ENCODE results near the gene SH3PXD2A. TPM values are rescaled to one million over a fixed set of nuclear protein-coding genes. Genes with fewer than 3 reads are reported as not detected.

SH3PXD2A gene
- total and polyA plus RNA-seq, 2 experiments from 2014 or later = 1.8 to 5.0 TPM

DNA sequence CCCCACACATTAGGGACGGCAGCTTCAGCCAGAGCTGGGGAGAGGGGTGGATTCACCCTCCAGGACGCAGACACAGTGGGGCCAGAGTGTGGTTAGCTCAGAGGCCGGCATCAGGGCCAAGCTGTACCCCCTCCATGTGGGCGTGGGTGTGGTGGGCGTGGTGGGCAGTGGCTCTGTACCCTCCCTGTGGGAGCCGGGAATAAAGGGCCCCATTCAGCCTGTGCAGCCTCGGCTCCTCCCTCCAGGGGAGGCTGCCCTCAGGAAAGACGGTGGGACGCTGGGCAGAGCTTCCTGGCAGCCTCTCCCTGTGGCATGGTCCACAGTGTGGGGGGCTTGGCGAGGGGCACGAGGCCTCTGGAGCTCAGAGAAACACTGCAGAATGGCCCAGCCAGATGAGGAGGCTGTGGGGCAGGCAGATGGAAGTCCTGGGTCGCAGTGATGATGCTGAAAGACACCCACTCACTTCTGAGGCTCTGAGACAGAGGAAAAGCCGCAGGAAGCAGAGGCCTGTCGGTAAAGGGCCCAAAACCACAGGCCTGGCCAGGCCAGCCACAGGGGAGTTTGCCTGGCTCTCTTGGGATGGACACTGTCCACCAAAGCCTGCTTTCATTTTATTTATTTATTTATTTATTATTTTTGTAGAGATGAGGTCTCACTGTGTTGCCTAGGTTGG is 108.0 kb downstream of the SH3PXD2A start:
- Histone ChIP-seq H3K36me3 (ENCODE audit: insufficient read depth) (no peaks in the 10 kb centered on the region), H3K4me3 (no peak overlapping the region), H3K27ac (ENCODE audit: low read depth) (no peak overlapping the region), H4K20me1 (replicated peaks; ENCODE audit: insufficient read depth) (no peaks in the 10 kb centered on the region), H3K79me2 (replicated peaks; ENCODE audit: insufficient read depth) (no peaks in the 10 kb centered on the region), H3K27me3 (ENCODE audit: insufficient read depth) (no peaks in the 10 kb centered on the region), H3F3A (replicated peaks; ENCODE audit: low read depth) (no peaks in the 10 kb centered on the region), H3K4me1 (ENCODE audit: insufficient read depth) (no peaks in the 10 kb centered on the region), H2AFZ (no peak overlapping the region), H3K9me2 (ENCODE audit: insufficient read depth) (no peaks in the 10 kb centered on the region), H3K4me2 (no peak overlapping the region)
- DNase-seq (ENCODE audit: low spot score) (no peak), ATAC-seq (no peak; the same call in 2 of the 3 replicates)
- peaks cover 2% of the 10 kb centered on the region; the same call in 1 of the 3 replicates for H3K9me3 Mint-ChIP-seq
- no peaks in the 10 kb centered on the region for H3K36me3 Mint-ChIP-seq (ENCODE audit: low read depth)
- H3K27ac Mint-ChIP-seq = no peak overlapping the region
- peaks cover 4% of the 10 kb centered on the region for H3K27me3 Mint-ChIP-seq (ENCODE audit: insufficient read depth, low read depth, poor library complexity)
- no peak overlapping the region for H3K4me3 Mint-ChIP-seq
- peaks cover 4% of the 10 kb centered on the region; the same call in 1 of the 3 replicates for H3K4me1 Mint-ChIP-seq
- TF ChIP-seq CREB1 (CRISPR knock-in tag; IDR thresholded peaks at IDR 0.05; ENCODE audit: low read depth) (no peak), NANOG (IDR thresholded peaks at IDR 0.05; ENCODE audit: borderline replicate concordance) (no peak)
- TF ChIP-seq, protein P1, sequence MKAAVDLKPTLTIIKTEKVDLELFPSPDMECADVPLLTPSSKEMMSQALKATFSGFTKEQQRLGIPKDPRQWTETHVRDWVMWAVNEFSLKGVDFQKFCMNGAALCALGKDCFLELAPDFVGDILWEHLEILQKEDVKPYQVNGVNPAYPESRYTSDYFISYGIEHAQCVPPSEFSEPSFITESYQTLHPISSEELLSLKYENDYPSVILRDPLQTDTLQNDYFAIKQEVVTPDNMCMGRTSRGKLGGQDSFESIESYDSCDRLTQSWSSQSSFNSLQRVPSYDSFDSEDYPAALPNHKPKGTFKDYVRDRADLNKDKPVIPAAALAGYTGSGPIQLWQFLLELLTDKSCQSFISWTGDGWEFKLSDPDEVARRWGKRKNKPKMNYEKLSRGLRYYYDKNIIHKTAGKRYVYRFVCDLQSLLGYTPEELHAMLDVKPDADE (IDR thresholded peaks at IDR 0.05) = no peak

DNA sequence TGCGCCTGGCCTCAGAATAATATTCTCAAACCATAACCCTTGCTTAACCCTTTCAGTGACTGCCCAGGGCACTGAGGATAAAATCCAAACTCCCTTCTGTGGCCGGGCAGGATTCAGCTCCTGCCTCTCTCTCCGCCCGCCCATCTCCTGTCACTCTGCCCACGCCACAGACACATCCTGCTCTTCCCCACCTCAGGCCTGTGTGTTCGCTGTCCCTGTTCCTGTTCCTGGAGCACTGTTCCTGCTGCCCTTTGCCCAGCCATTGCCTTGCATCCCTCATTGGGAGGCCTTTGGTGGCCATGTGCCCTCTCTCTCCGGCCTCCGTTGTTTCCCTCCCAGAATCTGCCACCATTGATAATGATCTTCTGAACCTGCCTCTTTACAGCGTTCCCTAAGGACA is 108.8 kb downstream of the SH3PXD2A start:
- no peak overlapping the region for H3K27ac ChIP-seq (ENCODE audit: low read depth)
- no peak overlapping the region for H3K4me2 ChIP-seq
- H3K9me3 Mint-ChIP-seq = no peaks in the 10 kb centered on the region

More for the DNA sequence above, 108.8 kb downstream of the SH3PXD2A start:
- no peak for ATAC-seq
- no peaks in the 10 kb centered on the region for H3K36me3 ChIP-seq (ENCODE audit: insufficient read depth)
- H3K9me2 ChIP-seq (ENCODE audit: insufficient read depth) = no peaks in the 10 kb centered on the region
- no peak overlapping the region for H2AFZ ChIP-seq
- H3K79me2 ChIP-seq (replicated peaks; ENCODE audit: insufficient read depth) = no peaks in the 10 kb centered on the region
- no peaks in the 10 kb centered on the region for H3K4me1 ChIP-seq (ENCODE audit: insufficient read depth)
- no peaks in the 10 kb centered on the region for H3K36me3 Mint-ChIP-seq (ENCODE audit: low read depth)
- H3K4me3 Mint-ChIP-seq = no peak overlapping the region
- peaks cover 4% of the 10 kb centered on the region for H3K27me3 Mint-ChIP-seq (ENCODE audit: insufficient read depth, low read depth, poor library complexity)
- H4K20me1 ChIP-seq (replicated peaks; ENCODE audit: insufficient read depth) = no peaks in the 10 kb centered on the region
- H3F3A ChIP-seq (replicated peaks; ENCODE audit: low read depth) = no peaks in the 10 kb centered on the region
- TF ChIP-seq, protein P1 (IDR thresholded peaks at IDR 0.05) = no peak
- TF ChIP-seq ZNF114 (CRISPR knock-in tag; IDR thresholded peaks at IDR 0.05) (no peak), CREB1 (CRISPR knock-in tag; IDR thresholded peaks at IDR 0.05; ENCODE audit: low read depth) (no peak), STAT1 (IDR thresholded peaks at IDR 0.05; ENCODE audit: unreplicated experiment) (no peak), ZNF331 (CRISPR knock-in tag; IDR thresholded peaks at IDR 0.05; ENCODE audit: low read depth) (no peak), EZH2 (IDR thresholded peaks at IDR 0.05; ENCODE audit: low read depth, unreplicated experiment) (no peak), NANOG (IDR thresholded peaks at IDR 0.05; ENCODE audit: borderline replicate concordance) (no peak)
- TF ChIP-seq, protein P2, sequence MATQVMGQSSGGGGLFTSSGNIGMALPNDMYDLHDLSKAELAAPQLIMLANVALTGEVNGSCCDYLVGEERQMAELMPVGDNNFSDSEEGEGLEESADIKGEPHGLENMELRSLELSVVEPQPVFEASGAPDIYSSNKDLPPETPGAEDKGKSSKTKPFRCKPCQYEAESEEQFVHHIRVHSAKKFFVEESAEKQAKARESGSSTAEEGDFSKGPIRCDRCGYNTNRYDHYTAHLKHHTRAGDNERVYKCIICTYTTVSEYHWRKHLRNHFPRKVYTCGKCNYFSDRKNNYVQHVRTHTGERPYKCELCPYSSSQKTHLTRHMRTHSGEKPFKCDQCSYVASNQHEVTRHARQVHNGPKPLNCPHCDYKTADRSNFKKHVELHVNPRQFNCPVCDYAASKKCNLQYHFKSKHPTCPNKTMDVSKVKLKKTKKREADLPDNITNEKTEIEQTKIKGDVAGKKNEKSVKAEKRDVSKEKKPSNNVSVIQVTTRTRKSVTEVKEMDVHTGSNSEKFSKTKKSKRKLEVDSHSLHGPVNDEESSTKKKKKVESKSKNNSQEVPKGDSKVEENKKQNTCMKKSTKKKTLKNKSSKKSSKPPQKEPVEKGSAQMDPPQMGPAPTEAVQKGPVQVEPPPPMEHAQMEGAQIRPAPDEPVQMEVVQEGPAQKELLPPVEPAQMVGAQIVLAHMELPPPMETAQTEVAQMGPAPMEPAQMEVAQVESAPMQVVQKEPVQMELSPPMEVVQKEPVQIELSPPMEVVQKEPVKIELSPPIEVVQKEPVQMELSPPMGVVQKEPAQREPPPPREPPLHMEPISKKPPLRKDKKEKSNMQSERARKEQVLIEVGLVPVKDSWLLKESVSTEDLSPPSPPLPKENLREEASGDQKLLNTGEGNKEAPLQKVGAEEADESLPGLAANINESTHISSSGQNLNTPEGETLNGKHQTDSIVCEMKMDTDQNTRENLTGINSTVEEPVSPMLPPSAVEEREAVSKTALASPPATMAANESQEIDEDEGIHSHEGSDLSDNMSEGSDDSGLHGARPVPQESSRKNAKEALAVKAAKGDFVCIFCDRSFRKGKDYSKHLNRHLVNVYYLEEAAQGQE (IDR thresholded peaks at IDR 0.05; ENCODE audit: unreplicated experiment) = no peak
- TF ChIP-seq, protein P3, sequence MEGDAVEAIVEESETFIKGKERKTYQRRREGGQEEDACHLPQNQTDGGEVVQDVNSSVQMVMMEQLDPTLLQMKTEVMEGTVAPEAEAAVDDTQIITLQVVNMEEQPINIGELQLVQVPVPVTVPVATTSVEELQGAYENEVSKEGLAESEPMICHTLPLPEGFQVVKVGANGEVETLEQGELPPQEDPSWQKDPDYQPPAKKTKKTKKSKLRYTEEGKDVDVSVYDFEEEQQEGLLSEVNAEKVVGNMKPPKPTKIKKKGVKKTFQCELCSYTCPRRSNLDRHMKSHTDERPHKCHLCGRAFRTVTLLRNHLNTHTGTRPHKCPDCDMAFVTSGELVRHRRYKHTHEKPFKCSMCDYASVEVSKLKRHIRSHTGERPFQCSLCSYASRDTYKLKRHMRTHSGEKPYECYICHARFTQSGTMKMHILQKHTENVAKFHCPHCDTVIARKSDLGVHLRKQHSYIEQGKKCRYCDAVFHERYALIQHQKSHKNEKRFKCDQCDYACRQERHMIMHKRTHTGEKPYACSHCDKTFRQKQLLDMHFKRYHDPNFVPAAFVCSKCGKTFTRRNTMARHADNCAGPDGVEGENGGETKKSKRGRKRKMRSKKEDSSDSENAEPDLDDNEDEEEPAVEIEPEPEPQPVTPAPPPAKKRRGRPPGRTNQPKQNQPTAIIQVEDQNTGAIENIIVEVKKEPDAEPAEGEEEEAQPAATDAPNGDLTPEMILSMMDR (conservative IDR thresholded peaks at IDR 0.05; ENCODE audit: low read depth in 2 of 2) = no peak
- no peaks in the 10 kb centered on the region for H3K27me3 ChIP-seq (ENCODE audit: insufficient read depth)
- DNase-seq (ENCODE audit: low spot score) = no peak
- H3K27ac Mint-ChIP-seq = no peak overlapping the region
- H3K4me1 Mint-ChIP-seq = peaks cover 4% of the 10 kb centered on the region; the same call in 1 of the 3 replicates
- H3K4me3 ChIP-seq = no peak overlapping the region
